H1 (cell line): Measurements from ENCODE around the gene NCAPG2. TPM values are rescaled to one million over a fixed set of nuclear protein-coding genes. Genes with fewer than 3 reads are reported as not detected.

Source experiments
- CTCF ChIA-PET: fragments of 300-600 bp; sonication (Branson Sonifier 250); formaldehyde crosslinking; loops from one replicate; lab custom pipeline; 2021; ENCODE audit not compliant: partially characterized antibody; lab: Charles Lee
- POLR2A ChIA-PET: fragments of 300-600 bp; sonication (Branson Sonifier 250); formaldehyde crosslinking; loops from one replicate; lab custom pipeline; 2021; ENCODE audit warnings: inconsistent platforms; ENCODE audit not compliant: partially characterized antibody; lab: Charles Lee
- DNase-seq, 2 experiments: peaks; one replicate each; pipeline versions ENCODE4 v3.0.0 to v3.0.0-alpha.2; 2010 to 2022; ENCODE audit warnings: low spot score in 2 of 2, low read depth in 1 of 2, mixed read lengths in 1 of 2
- FAIRE-seq: peaks from 2 replicates; lab custom pipeline; 2011; peaks lifted over from hg19 to GRCh38; lab: Jason Lieb, UNC
- H2AFZ ChIP-seq: 2 replicates; pipeline ENCODE4 v1.8.1; 2012; ENCODE audit warnings: low read length, inconsistent platforms
- H2AK5ac ChIP-seq: 2 replicates; pipeline ENCODE4 v1.6.1; 2013; ENCODE audit warnings: low read depth, low read length
- H2BK120ac ChIP-seq: replicated peaks from 2 replicates; pipeline ENCODE3; 2013; ENCODE audit warnings: low read depth, low read length, inconsistent platforms
- H2BK12ac ChIP-seq: 2 replicates; pipeline ENCODE4 v1.6.1; 2013; ENCODE audit warnings: low read depth, low read length
- H2BK15ac ChIP-seq: 2 replicates; pipeline ENCODE4 v1.6.1; 2013; ENCODE audit warnings: low read length
- H2BK20ac ChIP-seq: 2 replicates; pipeline ENCODE4 v1.6.1; 2013; ENCODE audit warnings: low read length
- H2BK5ac ChIP-seq: 2 replicates; pipeline ENCODE4 v1.6.1; 2013; ENCODE audit warnings: low read depth, low read length
- H3K14ac ChIP-seq: 2 replicates; pipeline ENCODE4 v1.6.1; 2013; ENCODE audit warnings: inconsistent platforms; ENCODE audit not compliant: insufficient read length
- H3K18ac ChIP-seq: 2 replicates; pipeline ENCODE4 v1.6.1; 2013; ENCODE audit warnings: low read length; ENCODE audit errors: extremely low read depth
- H3K23ac ChIP-seq: 2 replicates; pipeline ENCODE4 v1.6.1; 2013; ENCODE audit warnings: inconsistent platforms; ENCODE audit not compliant: insufficient read length
- H3K23me2 ChIP-seq: 2 replicates; pipeline ENCODE4 v1.6.1; 2013; ENCODE audit warnings: low read depth, low read length
- H3K27ac ChIP-seq: 2 replicates; pipeline ENCODE4 v1.6.1; 2011; ENCODE audit warnings: low read depth, low read length, inconsistent platforms
- H3K27me3 ChIP-seq, 4 experiments: replicated peaks in 1 of 4; 1 replicate in 1 of 4; 2 replicates in 3 of 4; pipeline versions ENCODE4 v1.6.1 to v1.8.1; 2011 to 2013; ENCODE audit warnings: low read length in 3 of 4, mild to moderate bottlenecking in 3 of 4, inconsistent platforms in 2 of 4, mixed read lengths in 2 of 4, moderate library complexity in 1 of 4; ENCODE audit not compliant: control insufficient read depth in 3 of 4, insufficient read depth in 3 of 4; ENCODE audit errors: extremely low read depth in 1 of 4
- H3K36me3 ChIP-seq, 4 experiments: 2 replicates each; pipeline versions ENCODE4 v1.6.1 to v1.8.1; 2011 to 2013; ENCODE audit warnings: mild to moderate bottlenecking in 4 of 4, low read length in 3 of 4, moderate library complexity in 2 of 4, control low read depth in 1 of 4, inconsistent platforms in 1 of 4; ENCODE audit not compliant: insufficient read depth in 4 of 4, control insufficient read depth in 2 of 4
- H3K4ac ChIP-seq: replicated peaks from 2 replicates; pipeline ENCODE3; 2013; ENCODE audit warnings: low read length, low read depth, mixed read lengths, inconsistent platforms; ENCODE audit not compliant: insufficient read length
- H3K4me1 ChIP-seq, 4 experiments: replicated peaks in 1 of 4; 1 replicate in 1 of 4; 2 replicates in 3 of 4; pipeline versions ENCODE4 v1.6.1 to v1.8.1; 2011 to 2013; ENCODE audit warnings: low read length in 3 of 4, inconsistent platforms in 2 of 4, mixed read lengths in 1 of 4; ENCODE audit not compliant: insufficient read depth in 4 of 4, control insufficient read depth in 3 of 4
- H3K4me2 ChIP-seq, 2 experiments: 2 replicates each; pipeline versions ENCODE4 v1.6.1 to v1.8.1; 2011 to 2013; ENCODE audit warnings: low read depth in 2 of 2, low read length in 2 of 2, control low read depth in 1 of 2, inconsistent platforms in 1 of 2, mild to moderate bottlenecking in 1 of 2; ENCODE audit not compliant: insufficient read depth in 1 of 2
- H3K4me3 ChIP-seq, 4 experiments: fragments of 200-600, 300-600 bp in 1 of 4; sonication (generic), shearing (Covaris generic), sonication (Bioruptor Twin) in 1 of 4; 2 replicates each; pipeline versions ENCODE4 v1.5.1 to v1.8.1; 2011 to 2016; ENCODE audit warnings: low read length in 4 of 4, low read depth in 3 of 4, control low read depth in 2 of 4, inconsistent platforms in 2 of 4, mild to moderate bottlenecking in 2 of 4, mixed read lengths in 1 of 4, moderate library complexity in 1 of 4; ENCODE audit not compliant: insufficient read depth in 2 of 4; ENCODE audit errors: extremely low read depth in 1 of 4
- H3K56ac ChIP-seq: replicated peaks from 2 replicates; pipeline ENCODE3; 2013; ENCODE audit warnings: low read depth, mild to moderate bottlenecking, mixed read lengths, low read length, inconsistent platforms; ENCODE audit not compliant: insufficient read length
- H3K79me1 ChIP-seq: 2 replicates; pipeline ENCODE4 v1.6.1; 2013; ENCODE audit warnings: low read depth, low read length, control low read depth
- H3K79me2 ChIP-seq, 2 experiments: 2 replicates each; pipeline versions ENCODE4 v1.6.1 to v1.8.1; 2012 to 2013; ENCODE audit warnings: low read length in 2 of 2, mild to moderate bottlenecking in 2 of 2, inconsistent platforms in 1 of 2; ENCODE audit not compliant: insufficient read depth in 2 of 2, control insufficient read depth in 1 of 2
- H3K9ac ChIP-seq, 4 experiments: replicated peaks in 1 of 4; 1 replicate in 1 of 4; 2 replicates in 3 of 4; pipeline versions ENCODE4 v1.6.1 to v1.8.1; 2011 to 2013; ENCODE audit warnings: low read depth in 3 of 4, low read length in 3 of 4, control low read depth in 2 of 4, mild to moderate bottlenecking in 2 of 4, moderate library complexity in 2 of 4, inconsistent platforms in 1 of 4; ENCODE audit errors: extremely low read depth in 1 of 4
- H3K9me3 ChIP-seq, 2 experiments: 2 replicates each; pipeline versions ENCODE4 v1.6.1 to v1.8.1; 2012 to 2013; ENCODE audit warnings: mild to moderate bottlenecking in 2 of 2, moderate library complexity in 2 of 2, control low read depth in 1 of 2, inconsistent platforms in 1 of 2, low read depth in 1 of 2, low read length in 1 of 2, mixed read lengths in 1 of 2; ENCODE audit not compliant: insufficient read depth in 2 of 2
- H4K20me1 ChIP-seq, 2 experiments: replicated peaks in 1 of 2; 2 replicates each; pipeline versions ENCODE3 to v1.8.1; 2011 to 2013; ENCODE audit warnings: inconsistent platforms in 2 of 2, low read length in 2 of 2, mild to moderate bottlenecking in 1 of 2; ENCODE audit not compliant: insufficient read depth in 2 of 2, control insufficient read depth in 1 of 2
- H4K5ac ChIP-seq: 2 replicates; pipeline ENCODE4 v1.6.1; 2013; ENCODE audit warnings: low read length, low read depth, mixed read lengths, inconsistent platforms; ENCODE audit not compliant: insufficient read length
- H4K8ac ChIP-seq: 2 replicates; pipeline ENCODE4 v1.8.0; 2013; ENCODE audit warnings: mild to moderate bottlenecking, moderate library complexity, low read length, inconsistent platforms; ENCODE audit not compliant: insufficient read depth; ENCODE audit errors: extremely low read depth
- H4K91ac ChIP-seq: replicated peaks from 2 replicates; pipeline ENCODE3; 2013; ENCODE audit warnings: low read length, mixed read lengths, inconsistent platforms; ENCODE audit not compliant: insufficient read length
- CHD1 ChIP-seq: IDR thresholded peaks from 2 replicates; pipeline ENCODE4 v1.6.1; 2012; ENCODE audit warnings: low read depth, low read length, improper control_type of control experiment
- CREB1 ChIP-seq: IDR thresholded peaks from 2 replicates; pipeline ENCODE4 v1.6.1; 2012; ENCODE audit warnings: inconsistent platforms
- JUN ChIP-seq: IDR thresholded peaks from 2 replicates; pipeline ENCODE4 v1.6.1; 2011; ENCODE audit warnings: low read depth, mild to moderate bottlenecking, improper control_type of control experiment, low read length
- KDM4A ChIP-seq: IDR thresholded peaks from one replicate; pipeline ENCODE4 v1.7.1; 2012; ENCODE audit warnings: low read depth, mild to moderate bottlenecking, moderate library complexity, low read length, inconsistent platforms; ENCODE audit not compliant: severe bottlenecking
- MAFK ChIP-seq: IDR thresholded peaks from 2 replicates; pipeline ENCODE4 v1.6.1; 2012; ENCODE audit warnings: low read depth, mild to moderate bottlenecking, improper control_type of control experiment, low read length
- RXRA ChIP-seq: IDR thresholded peaks from 2 replicates; pipeline ENCODE4 v1.6.1; 2011; ENCODE audit warnings: low read depth, mild to moderate bottlenecking, low read length, moderate library complexity; ENCODE audit not compliant: insufficient read depth
- SIX5 ChIP-seq: IDR thresholded peaks from 2 replicates; pipeline ENCODE4 v1.6.1; 2011; ENCODE audit warnings: mild to moderate bottlenecking, low read depth, low read length
- SUZ12 ChIP-seq: fragments of 200-600 bp; sonication (generic); IDR thresholded peaks from 2 replicates; pipeline ENCODE4 v1.6.1; 2012; ENCODE audit warnings: mild to moderate bottlenecking, inconsistent platforms, low read length, moderate library complexity, mixed read lengths
- TAF1 ChIP-seq: IDR thresholded peaks from 2 replicates; pipeline ENCODE4 v1.6.1; 2011; ENCODE audit warnings: mild to moderate bottlenecking, low read depth, low read length
- ZNF274 ChIP-seq: IDR thresholded peaks from 2 replicates; pipeline ENCODE4 v1.7.0; 2012; ENCODE audit warnings: low read length, borderline replicate concordance; ENCODE audit errors: extremely low read depth
- WGBS, 2 experiments: shearing (Covaris generic) in 1 of 2; methylation state at CpG; one replicate each; pipeline versions ENCODE4 v1.1.6 to v1.1.7; 2013 to 2015; ENCODE audit warnings: low lambda C conversion rate in 2 of 2, mixed read lengths in 2 of 2, inconsistent platforms in 1 of 2, low coverage in 1 of 2, missing lambda C conversion rate in 1 of 2; ENCODE audit not compliant: insufficient replicate concordance in 2 of 2, insufficient coverage in 1 of 2, insufficient read length in 1 of 2; ENCODE audit errors: extremely low coverage in 1 of 2, missing lambda C conversion rate in 1 of 2; 5-methylcytosine and 5-hydroxymethylcytosine counted together
- polyA plus RNA-seq, 7 experiments: library from polyadenylated mRNA; depleted of rRNA in 3 of 7; stranded (reverse) in 5 of 7; unstranded in 2 of 7; fragments of >200 nt in 5 of 7; fragments of 200-250 nt in 2 of 7; gene quantifications; 1 replicate in 5 of 7; 2 replicates in 1 of 7; 4 replicates in 1 of 7; pipeline versions ENCODE4 v1.2.1 to v1.2.3, GENCODE V29; 2011 to 2013; ENCODE audit warnings: missing spikeins in 2 of 7, mixed read lengths in 2 of 7
- total RNA-seq: library from RNA; stranded (reverse); fragmentation: NEBNext Ultra II Directional; extraction: Animal tissue kit (Norgen Biotek cat#: 25700); gene quantifications from 2 replicates; pipeline ENCODE4 v1.2.1, GENCODE V29; 2021

Gene NCAPG2
- total and polyA plus RNA-seq, 2 of the 8 experiments (the other 6 are each of a cell fraction or from before 2014, with no cell fraction given) = 49.9 to 119 TPM

DNA sequence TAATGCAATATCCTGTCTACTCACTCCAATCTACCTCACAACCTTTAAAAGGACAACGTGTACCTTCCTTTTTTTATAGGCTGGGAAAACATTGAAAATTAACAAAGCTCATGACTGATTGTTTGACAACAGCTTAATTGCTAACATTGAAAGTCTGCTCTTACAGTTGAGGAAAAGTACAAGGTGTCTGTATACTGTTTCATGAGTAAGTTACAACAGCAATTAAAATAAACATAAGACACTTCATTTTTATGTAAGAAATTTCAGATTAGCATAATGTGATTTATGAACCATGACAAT lies 28.6 kb upstream of the NCAPG2 start:
- H4K91ac ChIP-seq = no peak overlapping the region
- no peak overlapping the region for H2AK5ac ChIP-seq
- no peak overlapping the region for H3K4me2 ChIP-seq
- H3K9ac ChIP-seq = no peak overlapping the region
- no peak overlapping the region for H2AFZ ChIP-seq
- H3K23me2 ChIP-seq = no peaks in the 10 kb centered on the region; the same call in 1 of the 2 replicates
- H3K27ac ChIP-seq = no peak overlapping the region
- no peak overlapping the region for H4K8ac ChIP-seq
- ChIA-PET CTCF (interaction anchor here (0.7 to 5.0 kb wide), 28 partner anchors 9 to 389 kb away, joined by 3 to 37 read pairs (median 4); partner anchors contain the start of gene NCAPG2), POLR2A (interaction anchor here (1.2 to 1.9 kb wide), 2 partner anchors 29 to 35 kb away, joined by 4 to 7 read pairs; partner anchors contain the start of gene NCAPG2)
- H3K27me3 ChIP-seq = no peaks in the 10 kb centered on the region
- peaks cover 0 to 7% (median 2%) of the 10 kb centered on the region in 4 experiments; a peak in 3 of 7 replicates for H3K4me1 ChIP-seq
- no peaks in the 10 kb centered on the region for H3K9me3 ChIP-seq
- peaks cover 0 to 1% of the 10 kb centered on the region in 2 experiments for H4K20me1 ChIP-seq
- DNase-seq (no peak), FAIRE-seq (no peak)
- H4K5ac ChIP-seq = no peak overlapping the region
- 65% methylated on average over 1 of the region's 1 CpG; no CpG with 5 or more reads in 1 of the 2 experiments for WGBS, 2 experiments
- no peak for TF ChIP-seq SUZ12
- TF ChIP-seq TAF1 = no peak
- no peak for TF ChIP-seq CHD1
- no peak for TF ChIP-seq KDM4A
- no peak for TF ChIP-seq SIX5
- TF ChIP-seq RXRA = no peak
- TF ChIP-seq MAFK = no peak
- no peak for TF ChIP-seq JUN
- no peak for TF ChIP-seq ZNF274
- no peak for TF ChIP-seq CREB1
- H3K4ac ChIP-seq = no peak overlapping the region
- no peak overlapping the region for H3K56ac ChIP-seq
- no peak overlapping the region for H3K4me3 ChIP-seq
- no peaks in the 10 kb centered on the region for H3K79me2 ChIP-seq
- H3K14ac ChIP-seq = no peak overlapping the region
- H2BK5ac ChIP-seq = no peak overlapping the region
- no peak overlapping the region for H2BK120ac ChIP-seq
- no peak overlapping the region for H2BK20ac ChIP-seq
- no peak overlapping the region for H3K18ac ChIP-seq
- H2BK15ac ChIP-seq = no peak overlapping the region
- H3K23ac ChIP-seq = no peak overlapping the region
- H3K36me3 ChIP-seq = peaks cover 0 to 8% (median 7%) of the 10 kb centered on the region in 4 experiments; a peak in 5 of 8 replicates
- no peak overlapping the region for H2BK12ac ChIP-seq
- no peaks in the 10 kb centered on the region for H3K79me1 ChIP-seq
